Calu3 (cell line): Measurements from ENCODE around the gene SMAD2. TPM values are rescaled to one million over a fixed set of nuclear protein-coding genes. Genes with fewer than 3 reads are reported as not detected.

Experiments
- BruUV-seq: library from RNA; stranded (reverse); fragments of 400-500 nt; replicated peaks from 2 replicates; lab custom pipeline; 2021; lab: Mats Ljungman, UMichigan
- CTCF ChIA-PET: fragments of 300-600 bp; sonication (Branson Sonifier 250); formaldehyde crosslinking; loops from one replicate; lab custom pipeline; 2022; ENCODE audit warnings: antibody characterized with exemption; lab: Charles Lee
- DNase-seq: peaks from one replicate; pipeline ENCODE4 v3.0.0; 2022
- H3K27ac Mint-ChIP-seq: one replicate; pipeline ENCODE4 v1.8.0; 2022; ENCODE audit warnings: mixed read lengths; ENCODE audit not compliant: unreplicated experiment
- H3K27me3 Mint-ChIP-seq: one replicate; pipeline ENCODE4 v1.8.0; 2022; ENCODE audit warnings: mixed read lengths; ENCODE audit not compliant: unreplicated experiment
- H3K36me3 Mint-ChIP-seq: one replicate; pipeline ENCODE4 v1.8.0; 2022; ENCODE audit warnings: mild to moderate bottlenecking, moderate library complexity, mixed read lengths; ENCODE audit not compliant: insufficient read depth, unreplicated experiment
- H3K4me1 Mint-ChIP-seq: one replicate; pipeline ENCODE4 v1.8.0; 2022; ENCODE audit warnings: mild to moderate bottlenecking, low read depth, mixed read lengths; ENCODE audit not compliant: unreplicated experiment
- H3K4me3 Mint-ChIP-seq: one replicate; pipeline ENCODE4 v1.8.0; 2022; ENCODE audit warnings: mild to moderate bottlenecking, low read depth, moderate library complexity, mixed read lengths; ENCODE audit not compliant: unreplicated experiment
- H3K9me3 Mint-ChIP-seq: one replicate; pipeline ENCODE4 v1.8.0; 2022; ENCODE audit warnings: low read depth, mixed read lengths; ENCODE audit not compliant: unreplicated experiment
- intact Hi-C: fragments of 100-400 bp; cut with micrococcal nuclease; formaldehyde crosslinking; loops from one replicate; pipeline ENCODE4 v1.10.0; 2022; ENCODE audit not compliant: unreplicated experiment
- total RNA-seq: library from RNA; stranded (reverse); gene quantifications from 2 replicates; pipeline ENCODE4 v1.2.3, GENCODE V29; 2022
- TF ChIP-seq, protein P1 (sequence below): fragments of 200-600 bp; IDR thresholded peaks from one replicate; pipeline ENCODE4 v1.8.0; 2022; ENCODE audit warnings: antibody characterized with exemption; ENCODE audit not compliant: unreplicated experiment

Gene SMAD2
- total RNA-seq, 1 experiment from 2014 or later: 134 TPM

- TF ChIP-seq, protein P1, sequence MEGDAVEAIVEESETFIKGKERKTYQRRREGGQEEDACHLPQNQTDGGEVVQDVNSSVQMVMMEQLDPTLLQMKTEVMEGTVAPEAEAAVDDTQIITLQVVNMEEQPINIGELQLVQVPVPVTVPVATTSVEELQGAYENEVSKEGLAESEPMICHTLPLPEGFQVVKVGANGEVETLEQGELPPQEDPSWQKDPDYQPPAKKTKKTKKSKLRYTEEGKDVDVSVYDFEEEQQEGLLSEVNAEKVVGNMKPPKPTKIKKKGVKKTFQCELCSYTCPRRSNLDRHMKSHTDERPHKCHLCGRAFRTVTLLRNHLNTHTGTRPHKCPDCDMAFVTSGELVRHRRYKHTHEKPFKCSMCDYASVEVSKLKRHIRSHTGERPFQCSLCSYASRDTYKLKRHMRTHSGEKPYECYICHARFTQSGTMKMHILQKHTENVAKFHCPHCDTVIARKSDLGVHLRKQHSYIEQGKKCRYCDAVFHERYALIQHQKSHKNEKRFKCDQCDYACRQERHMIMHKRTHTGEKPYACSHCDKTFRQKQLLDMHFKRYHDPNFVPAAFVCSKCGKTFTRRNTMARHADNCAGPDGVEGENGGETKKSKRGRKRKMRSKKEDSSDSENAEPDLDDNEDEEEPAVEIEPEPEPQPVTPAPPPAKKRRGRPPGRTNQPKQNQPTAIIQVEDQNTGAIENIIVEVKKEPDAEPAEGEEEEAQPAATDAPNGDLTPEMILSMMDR: no peak
- BruUV-seq: no TSS peak
Measured at GRCh38 chr18:47815486-47816270, 114.8 kb downstream of the SMAD2 start.

DNA sequence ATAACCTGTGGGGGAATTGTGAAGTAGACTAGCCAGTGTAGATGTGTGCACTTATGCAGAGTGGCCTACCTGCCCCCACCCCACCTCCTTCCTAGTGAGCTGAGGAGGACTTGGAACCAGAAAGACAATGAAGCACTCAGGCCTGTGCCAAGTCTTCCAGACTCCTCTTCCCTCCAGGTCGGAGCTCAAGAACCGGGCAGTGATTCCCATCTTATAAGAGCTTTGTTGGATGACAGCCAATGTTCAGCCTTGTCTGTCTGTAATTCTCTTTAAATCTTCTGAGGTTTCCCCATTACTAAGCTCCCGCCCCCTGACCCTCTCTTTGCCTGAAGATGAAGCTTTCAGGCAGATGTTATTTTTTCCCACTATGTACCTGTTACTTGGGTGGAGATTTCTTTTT, 121.0 kb downstream of the SMAD2 start:
- H3K4me1 Mint-ChIP-seq: no peaks in the 10 kb centered on the region
- no TSS peak for BruUV-seq
- H3K27ac Mint-ChIP-seq: no peak overlapping the region
- CTCF ChIA-PET: no interaction called here
- DNase-seq: no peak
- no peaks in the 10 kb centered on the region for H3K27me3 Mint-ChIP-seq
- H3K9me3 Mint-ChIP-seq: no peaks in the 10 kb centered on the region
- no peaks in the 10 kb centered on the region for H3K36me3 Mint-ChIP-seq
- TF ChIP-seq, protein P1: no peak
- intact Hi-C loops: no loop called here
- H3K4me3 Mint-ChIP-seq: no peak overlapping the region

More at GRCh38 chr18:47815486-47816270, 114.8 kb downstream of the SMAD2 start:
- Mint-ChIP-seq H3K36me3 (peaks cover 4% of the 10 kb centered on the region), H3K4me1 (no peaks in the 10 kb centered on the region), H3K27ac (no peak overlapping the region), H3K4me3 (no peak overlapping the region), H3K9me3 (no peaks in the 10 kb centered on the region), H3K27me3 (no peaks in the 10 kb centered on the region)
- DNase-seq: no peak
- CTCF ChIA-PET: interaction anchor here (0.8 to 1.1 kb wide), 2 partner anchors 8 to 51 kb away, joined by 3 read pairs; no protein-coding TSS in a partner anchor
- intact Hi-C loops: no loop called here

DNA sequence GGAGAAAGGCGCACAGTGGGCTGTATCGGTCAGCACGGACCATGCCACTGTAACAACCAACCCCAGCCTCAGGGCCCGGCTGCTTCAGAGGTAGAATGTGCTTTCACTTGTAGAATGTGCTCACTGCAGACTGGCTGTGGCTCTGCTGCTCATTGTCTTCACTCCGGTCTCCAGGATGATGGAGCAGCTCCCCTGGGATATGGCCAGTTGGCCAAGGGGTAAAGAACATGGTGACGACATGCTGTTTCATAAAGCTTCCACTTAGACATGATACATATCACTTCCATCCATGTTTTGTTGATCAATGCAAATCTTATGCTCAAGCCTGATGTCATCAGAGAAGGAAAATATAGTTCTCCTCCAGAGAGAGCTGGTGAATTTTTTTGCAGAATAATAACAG, 127.7 kb downstream of the SMAD2 start:
- intact Hi-C loops: no loop called here
- TF ChIP-seq, protein P1: no peak
- CTCF ChIA-PET: no interaction called here
- Mint-ChIP-seq H3K36me3 (no peaks in the 10 kb centered on the region), H3K9me3 (no peaks in the 10 kb centered on the region), H3K4me3 (no peak overlapping the region), H3K4me1 (no peaks in the 10 kb centered on the region), H3K27me3 (peaks cover 36% of the 10 kb centered on the region), H3K27ac (no peak overlapping the region)
- no TSS peak for BruUV-seq
- DNase-seq: no peak

DNA sequence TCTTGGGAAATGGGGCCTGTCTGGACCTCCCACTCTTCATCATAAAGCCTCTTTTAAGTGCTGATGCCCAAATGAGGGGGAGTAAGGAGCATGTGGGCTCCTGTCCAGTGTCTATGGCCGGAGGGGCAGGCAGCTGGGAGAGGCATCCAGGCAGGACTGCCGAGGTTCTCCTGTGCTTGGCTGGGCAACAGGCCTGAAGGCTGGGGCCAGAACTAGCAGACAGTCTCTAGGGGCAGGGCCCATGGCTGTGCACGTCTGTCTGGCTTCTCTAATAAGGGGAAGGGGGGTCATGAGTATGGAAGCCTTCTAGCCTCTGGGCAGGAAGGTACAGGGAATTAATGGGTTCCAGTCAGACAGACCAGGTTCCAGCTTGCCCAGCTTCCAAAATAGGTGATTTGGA, 128.6 kb downstream of the SMAD2 start:
- H3K4me3 Mint-ChIP-seq: no peak overlapping the region
- H3K36me3 Mint-ChIP-seq: no peaks in the 10 kb centered on the region
- peaks cover 40% of the 10 kb centered on the region for H3K27me3 Mint-ChIP-seq
- no peaks in the 10 kb centered on the region for H3K4me1 Mint-ChIP-seq
- BruUV-seq: no TSS peak
- no peak for DNase-seq
- H3K27ac Mint-ChIP-seq: no peak overlapping the region
- TF ChIP-seq, protein P1: no peak
- intact Hi-C loops: no loop called here
- CTCF ChIA-PET: no interaction called here
- H3K9me3 Mint-ChIP-seq: no peaks in the 10 kb centered on the region
